Stimulated activated CD4-positive, alpha-beta T cell treated with anti-CD3 and anti-CD28 coated beads, Interleukin-2, amount 100 ng/mL, for 24 hours (primary cell): ENCODE results near the gene GLIPR1L1.

Experiments used
- DNase-seq, 2 donors: peaks; one replicate each; pipeline ENCODE4 v3.0.0-alpha.2; 2020

The GLIPR1L1 gene

GRCh38 chr12:75354011-75354410, 19.5 kb downstream of the GLIPR1L1 start:
- no peak for DNase-seq

- DNase-seq: no peak
Observed at GRCh38 chr12:75360920-75361319, 26.4 kb downstream of the GLIPR1L1 start.

GRCh38 chr12:75361408-75361807, 26.9 kb downstream of the GLIPR1L1 start:
- DNase-seq: no peak

GRCh38 chr12:75364919-75365318, 30.4 kb downstream of the GLIPR1L1 start:
- no peak for DNase-seq

- DNase-seq: no peak
Observed at GRCh38 chr12:75366629-75367028, 32.2 kb downstream of the GLIPR1L1 start.

GRCh38 chr12:75374971-75375370, 40.5 kb downstream of the GLIPR1L1 start:
- no peak for DNase-seq

- DNase-seq: no peak
Observed at GRCh38 chr12:75378354-75378753, 43.9 kb downstream of the GLIPR1L1 start.

GRCh38 chr12:75389061-75389460, 54.6 kb downstream of the GLIPR1L1 start:
- DNase-seq: no peak

- DNase-seq: no peak
Observed at GRCh38 chr12:75389706-75390105, 55.2 kb downstream of the GLIPR1L1 start.

- DNase-seq: no peak
Observed at GRCh38 chr12:75390156-75390898, 55.9 kb downstream of the GLIPR1L1 start.

- DNase-seq: peak; percentile 90 to 92
Observed at GRCh38 chr12:75390899-75391538, 56.5 kb downstream of the GLIPR1L1 start, which contains the start of gene GLIPR1L2. GLIPR1L2 (plus strand) TSS chr12:75391089; CDS start chr12:75391117, 28 bp downstream.

- no peak for DNase-seq
Observed at GRCh38 chr12:75404231-75404630, 69.8 kb downstream of the GLIPR1L1 start.

GRCh38 chr12:75407683-75408082, 73.2 kb downstream of the GLIPR1L1 start:
- DNase-seq: no peak

- no peak for DNase-seq
Observed at GRCh38 chr12:75409830-75410229, 75.4 kb downstream of the GLIPR1L1 start.

GRCh38 chr12:75414671-75415070, 80.2 kb downstream of the GLIPR1L1 start:
- no peak for DNase-seq

GRCh38 chr12:75419841-75420240, 85.4 kb downstream of the GLIPR1L1 start:
- no peak for DNase-seq
